Pancreas (tissue), 10 donors: ENCODE data around the gene SYK. TPM values are rescaled to one million over a fixed set of nuclear protein-coding genes. Genes with fewer than 3 reads are reported as not detected.
"Not testable (repeated sequence)": the region's sequence is repeated elsewhere in the genome, so short reads cannot be mapped to it uniquely, and the experiment has no call there.

Experiments used
- ATAC-seq, 4 donors: fragments of 200-7000 bp; cut with Tn5 transposase; one replicate each; pipeline versions ENCODE4 v1.8.0 to v1.9.1; 2020; ENCODE audit warnings: mild to moderate bottlenecking in 4 of 4, moderate library complexity in 4 of 4
- DNase-seq, 6 donors: peaks; one replicate each; pipeline ENCODE4 v3.0.0-alpha.2; 2020
- FAIRE-seq: peaks from 2 replicates; lab custom pipeline; 2012; peaks lifted over from hg19 to GRCh38; lab: Jason Lieb, UNC
- H3K27ac ChIP-seq, 4 donors: fragments of 200-600 bp; sonication (generic); 1 replicate in 3 of 4; 2 replicates in 1 of 4; pipeline versions ENCODE4 v1.5.0 to v1.8.0; 2020
- H3K27me3 ChIP-seq, 4 donors: fragments of 200-600 bp; one replicate each; pipeline ENCODE4 v1.8.0; 2021
- H3K36me3 ChIP-seq, 3 donors: fragments of 200-600 bp; sonication (generic) in 1 of 3; one replicate each; pipeline versions ENCODE4 v1.5.0 to v1.8.0; 2020 to 2021
- H3K4me1 ChIP-seq, 3 donors: fragments of 200-600 bp; one replicate each; pipeline ENCODE4 v1.8.0; 2021
- H3K4me3 ChIP-seq, 4 donors: fragments of 200-600 bp; sonication (generic) in 2 of 4; one replicate each; pipeline versions ENCODE4 v1.5.0 to v1.8.0; 2020 to 2021
- H3K9me3 ChIP-seq, 4 donors: fragments of 200-600 bp; one replicate each; pipeline ENCODE4 v1.8.0; 2021
- WGBS, 2 donors: extraction: QIAGEN DNeasy Blood & Tissue Kit; methylation state at CpG; one replicate each; pipeline ENCODE4 v1.1.7; 2013; 5-methylcytosine and 5-hydroxymethylcytosine counted together
- intact Hi-C, 3 donors: fragments of 100-400 bp; cut with DNase I; formaldehyde crosslinking; loops; one replicate each; pipeline versions ENCODE4 v1.11.1 to v1.14.2; 2022
- polyA plus RNA-seq, 2 donors: library from polyadenylated mRNA; stranded (reverse); fragments of 200-250 nt; gene quantifications; one replicate each; pipeline ENCODE4 v1.2.3, GENCODE V29; 2013
- total RNA-seq, 6 donors: library from RNA; stranded (reverse); fragmentation: NEBNext Ultra II Directional in 4 of 6; extraction: Animal tissue kit (Norgen Biotek cat#: 25700) in 4 of 6; gene quantifications; one replicate each; pipeline versions ENCODE4 v1.2.1 to v1.2.4, GENCODE V29; 2021 to 2023
- TF ChIP-seq, protein P1 (sequence below), 4 donors: fragments of 200-600 bp; sonication (generic) in 3 of 4; IDR thresholded peaks; one replicate each; pipeline versions ENCODE4 v1.5.0 to v1.8.0; 2021; ENCODE audit warnings: antibody characterized with exemption in 4 of 4
- donor health status: healthy with polysubstance abuse.
- donor health status: DM: no; HTN: no; CAD: no; lungs with moderate emphysema.
- donor health status: DM: no; HTN: no; CAD: no.
- donor health status: control.
- donor health status: control.
- donor health status: Bipolar disorder and iron deficiency.
- donor health status: DM: yes; HTN: yes; CAD: no.
- donor health status: DM: no; HTN: no; CAD: no.
- donor health status: DM: no; HTN: no; CAD: no.
- donor health status: DM: yes; HTN: yes; CAD: no.

SYK gene
- total and polyA plus RNA-seq, 8 donors: 5.5 to 41.1 (median 11.3) TPM

DNA sequence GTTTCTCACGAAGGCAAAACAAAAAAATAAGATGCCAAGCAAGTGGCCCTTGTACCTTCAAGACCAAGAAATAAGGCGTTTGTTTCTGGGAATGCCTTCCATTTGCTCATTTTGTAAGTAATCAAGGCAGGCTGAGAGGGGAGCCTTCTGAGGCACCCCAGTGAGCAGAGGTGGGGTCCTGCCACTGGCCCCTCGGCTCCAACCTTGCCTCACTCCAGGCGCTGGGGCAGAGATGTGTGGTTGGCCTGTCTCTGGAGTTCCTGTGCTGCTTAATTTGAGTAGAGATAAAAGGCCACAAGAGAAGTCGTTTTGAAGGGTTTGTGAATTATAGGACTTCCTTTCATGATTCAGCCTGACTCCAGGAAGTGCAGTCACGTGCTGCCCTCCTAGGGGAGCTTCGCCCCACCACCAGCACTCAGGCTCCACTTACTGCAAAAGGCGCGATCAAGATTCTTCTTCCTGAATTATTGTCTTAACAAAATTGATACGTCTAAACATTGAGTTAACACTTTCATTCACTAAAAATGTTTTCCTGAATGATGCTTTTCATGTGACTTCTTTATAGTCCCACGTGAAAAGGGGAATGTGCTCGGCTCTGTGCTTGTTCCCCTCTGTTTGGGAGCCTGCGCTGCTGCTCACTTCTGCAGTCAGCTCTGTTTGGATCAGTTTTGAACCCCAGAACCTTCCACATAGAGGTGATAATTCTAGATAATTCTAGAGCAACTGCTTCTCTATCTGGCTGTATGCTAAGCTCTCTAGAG, 13.7 kb downstream of the SYK start:
- Histone ChIP-seq H3K36me3 (no peaks in the 10 kb centered on the region), H3K4me1 (peaks cover 0 to 8% (median 6%) of the 10 kb centered on the region in 3 donors), H3K9me3 (no peaks in the 10 kb centered on the region), H3K27me3 (no peaks in the 10 kb centered on the region), H3K4me3 (no peak overlapping the region), H3K27ac (peak overlapping the region in 1 of 4 donors; percentile 17)
- TF ChIP-seq, protein P1, sequence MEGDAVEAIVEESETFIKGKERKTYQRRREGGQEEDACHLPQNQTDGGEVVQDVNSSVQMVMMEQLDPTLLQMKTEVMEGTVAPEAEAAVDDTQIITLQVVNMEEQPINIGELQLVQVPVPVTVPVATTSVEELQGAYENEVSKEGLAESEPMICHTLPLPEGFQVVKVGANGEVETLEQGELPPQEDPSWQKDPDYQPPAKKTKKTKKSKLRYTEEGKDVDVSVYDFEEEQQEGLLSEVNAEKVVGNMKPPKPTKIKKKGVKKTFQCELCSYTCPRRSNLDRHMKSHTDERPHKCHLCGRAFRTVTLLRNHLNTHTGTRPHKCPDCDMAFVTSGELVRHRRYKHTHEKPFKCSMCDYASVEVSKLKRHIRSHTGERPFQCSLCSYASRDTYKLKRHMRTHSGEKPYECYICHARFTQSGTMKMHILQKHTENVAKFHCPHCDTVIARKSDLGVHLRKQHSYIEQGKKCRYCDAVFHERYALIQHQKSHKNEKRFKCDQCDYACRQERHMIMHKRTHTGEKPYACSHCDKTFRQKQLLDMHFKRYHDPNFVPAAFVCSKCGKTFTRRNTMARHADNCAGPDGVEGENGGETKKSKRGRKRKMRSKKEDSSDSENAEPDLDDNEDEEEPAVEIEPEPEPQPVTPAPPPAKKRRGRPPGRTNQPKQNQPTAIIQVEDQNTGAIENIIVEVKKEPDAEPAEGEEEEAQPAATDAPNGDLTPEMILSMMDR (IDR thresholded peaks at IDR 0.05): no peak
- DNase-seq: no peak
- WGBS, 2 donors: 72 to 75% methylated on average over 13 of the region's 13 CpGs
- ATAC-seq: peak in 3 of 4 donors; percentile 25 to 66 (median 66)
- intact Hi-C loops: no loop called here
- FAIRE-seq: no peak

DNA sequence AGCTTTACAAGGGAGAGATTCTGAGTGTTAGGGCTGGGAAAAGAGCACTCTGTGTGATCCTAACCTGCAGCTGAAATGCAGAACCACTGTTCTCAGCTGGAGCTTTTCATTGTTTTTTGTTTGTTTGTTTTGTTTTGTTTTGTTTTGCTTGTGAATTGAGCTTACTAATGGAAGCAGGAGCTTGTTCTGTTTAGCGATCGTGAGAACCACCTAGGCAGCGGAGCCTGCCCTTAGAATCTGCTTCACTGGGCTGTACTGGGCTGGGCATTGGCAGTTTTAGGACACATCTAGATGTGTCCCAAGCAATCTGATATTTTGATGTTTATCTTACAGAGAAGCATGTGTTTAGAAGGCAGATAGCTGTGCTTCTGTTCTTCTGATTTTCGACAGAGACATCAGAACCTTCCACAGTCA, 14.3 kb downstream of the SYK start:
- intact Hi-C loops: no loop called here

DNA sequence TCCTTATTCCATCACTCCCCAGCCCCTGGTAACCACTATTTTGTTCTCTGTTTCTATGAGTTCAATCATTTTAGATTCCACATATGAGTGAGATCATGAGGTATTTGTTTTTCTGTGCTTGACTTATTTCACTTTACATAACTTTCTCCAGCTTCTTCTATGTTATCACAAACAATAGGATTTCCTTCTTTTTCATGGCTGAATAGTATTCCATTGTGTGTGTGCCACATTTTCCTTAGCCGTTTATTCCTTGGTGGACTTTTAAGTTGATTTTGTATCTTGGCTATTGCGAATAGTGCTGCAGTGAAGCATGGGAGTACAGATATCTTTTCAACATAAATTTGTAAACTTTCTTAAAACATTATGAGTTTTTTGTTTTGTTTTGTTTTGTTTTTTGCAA, 15.1 kb downstream of the SYK start:
- TF ChIP-seq, protein P1 (IDR thresholded peaks at IDR 0.05): no peak
- no peaks in the 10 kb centered on the region for H3K27me3 ChIP-seq
- ATAC-seq (no peak), DNase-seq (no peak), FAIRE-seq (no peak)
- H3K4me3 ChIP-seq: no peak overlapping the region
- H3K9me3 ChIP-seq: no peaks in the 10 kb centered on the region
- no peak overlapping the region for H3K27ac ChIP-seq
- no peaks in the 10 kb centered on the region for H3K36me3 ChIP-seq
- WGBS, 2 donors: 94 to 96% methylated on average over 2 of the region's 2 CpGs
- intact Hi-C loops: no loop called here
- peaks cover 0 to 8% (median 3%) of the 10 kb centered on the region in 3 donors for H3K4me1 ChIP-seq

More for the DNA sequence above, 14.3 kb downstream of the SYK start:
- ATAC-seq (peak in 1 of 4 donors; percentile 15), FAIRE-seq (no peak), DNase-seq (no peak)
- Histone ChIP-seq H3K27ac (no peak overlapping the region), H3K4me1 (peaks cover 0 to 8% (median 6%) of the 10 kb centered on the region in 3 donors), H3K9me3 (no peaks in the 10 kb centered on the region), H3K36me3 (no peaks in the 10 kb centered on the region), H3K4me3 (no peak overlapping the region), H3K27me3 (no peaks in the 10 kb centered on the region)
- 93 to 99% methylated on average over 4 of the region's 4 CpGs for WGBS, 2 donors
- TF ChIP-seq, protein P1 (IDR thresholded peaks at IDR 0.05): no peak

DNA sequence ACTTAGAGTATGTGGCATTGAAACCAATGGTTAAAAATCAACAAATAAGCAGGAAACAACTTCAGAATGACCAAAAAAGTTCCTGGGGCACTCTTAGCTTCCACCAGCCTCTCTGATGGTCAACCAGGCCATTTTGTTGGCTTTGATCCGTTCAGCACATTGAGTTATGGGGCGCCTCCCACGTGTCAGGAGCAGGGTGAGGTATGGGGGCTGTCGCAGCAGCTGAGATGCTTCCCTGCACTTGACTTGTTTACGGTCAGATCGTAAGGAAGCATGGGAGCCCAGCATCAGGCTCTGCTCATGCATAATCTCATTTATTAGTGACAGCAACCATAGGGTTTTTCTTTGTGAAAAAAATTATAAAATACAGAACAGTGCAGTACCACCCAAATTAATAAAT, 16.7 kb downstream of the SYK start:
- Histone ChIP-seq H3K4me3 (no peak overlapping the region), H3K36me3 (no peaks in the 10 kb centered on the region), H3K27ac (no peak overlapping the region), H3K27me3 (no peaks in the 10 kb centered on the region), H3K4me1 (peaks cover 0 to 8% (median 3%) of the 10 kb centered on the region in 3 donors), H3K9me3 (no peaks in the 10 kb centered on the region)
- DNase-seq (no peak), FAIRE-seq (no peak), ATAC-seq (no peak)
- TF ChIP-seq, protein P1 (IDR thresholded peaks at IDR 0.05): no peak
- intact Hi-C loops: no loop called here
- WGBS, 2 donors: 88 to 92% methylated on average over 6 of the region's 6 CpGs

DNA sequence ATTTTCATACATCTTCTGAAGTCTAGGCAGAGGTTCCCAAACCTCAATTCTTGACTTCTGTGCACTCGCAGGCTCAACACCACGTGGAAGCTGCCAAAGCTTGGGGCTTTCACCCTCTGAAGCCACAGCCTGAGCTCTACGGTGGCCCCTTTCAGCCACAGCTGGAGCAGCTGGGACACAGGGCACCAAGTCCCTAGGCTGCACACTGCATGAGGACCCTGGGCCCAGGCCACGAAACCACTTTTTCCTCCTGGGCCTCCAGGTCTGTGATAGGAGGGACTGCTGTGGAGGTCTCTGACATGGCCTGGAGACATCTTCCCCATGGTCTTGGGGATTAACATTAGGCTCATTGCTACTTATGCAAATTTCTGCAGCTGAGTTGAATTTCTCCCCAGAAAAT, 18.8 kb downstream of the SYK start:
- intact Hi-C loops, H3K4me1 ChIP-seq, H3K9me3 ChIP-seq, ATAC-seq, DNase-seq, H3K27ac ChIP-seq, FAIRE-seq, H3K27me3 ChIP-seq, H3K36me3 ChIP-seq, H3K4me3 ChIP-seq: not testable (repeated sequence)
- WGBS, 2 donors: 87 to 89% methylated on average over 4 of the region's 4 CpGs

DNA sequence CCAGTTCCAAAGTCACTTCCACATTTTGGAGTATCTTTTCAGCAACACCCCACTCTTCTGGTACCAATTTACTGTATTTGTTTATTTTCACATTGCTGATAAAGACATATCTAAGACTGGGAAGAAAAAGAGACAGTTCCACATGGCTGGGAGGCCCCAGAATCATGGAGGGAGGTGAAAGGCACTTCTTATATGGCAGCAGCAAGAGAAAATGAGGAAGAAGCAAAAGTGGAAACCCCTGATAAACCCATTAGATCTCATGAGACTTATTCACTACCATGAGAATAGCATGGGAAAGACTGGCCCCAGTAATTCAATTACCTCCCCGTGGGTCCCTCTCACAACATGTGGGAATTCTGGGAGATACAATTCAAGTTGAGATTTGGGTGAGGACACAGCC, 19.6 kb downstream of the SYK start:
- H3K4me3 ChIP-seq, H3K9me3 ChIP-seq, intact Hi-C loops, H3K27me3 ChIP-seq, ATAC-seq, DNase-seq, H3K27ac ChIP-seq, H3K36me3 ChIP-seq, FAIRE-seq, H3K4me1 ChIP-seq: not testable (repeated sequence)
- 83 to 98% methylated on average over 1 of the region's 1 CpG for WGBS, 2 donors
